ENCODE measurements around the gene CLEC4F. TPM values are rescaled to one million over a fixed set of nuclear protein-coding genes. Genes with fewer than 3 reads are reported as not detected.

Gene CLEC4F
- 0.10 TPM in 1 of 2 replicates, not detected in the other for total RNA-seq

GRCh38 chr2:70820499-70820898 lies at the start of gene CLEC4F:
CLEC4F (minus strand) TSS chr2:70820599; CDS start chr2:70820523, 76 bp downstream.
- intact Hi-C loops (cut with micrococcal nuclease): no loop called here

GRCh38 chr2:70868970-70869369 lies 48.6 kb upstream of the CLEC4F start:
- H3K27ac Mint-ChIP-seq: no peak overlapping the region
- no peaks in the 10 kb centered on the region for H3K36me3 Mint-ChIP-seq (ENCODE audit: low read depth)
- peaks cover 7% of the 10 kb centered on the region for H3K4me1 Mint-ChIP-seq (ENCODE audit: low read depth)
- peaks cover 6% of the 10 kb centered on the region for H3K27me3 Mint-ChIP-seq (ENCODE audit: insufficient read depth)
- H3K9me3 Mint-ChIP-seq: no peaks in the 10 kb centered on the region
- intact Hi-C loops (cut with micrococcal nuclease): loop anchor here (10.0 kb wide), 1 partner anchor 564 kb away; the partner anchor contains the start of gene FAM136A
- H3K4me3 Mint-ChIP-seq: no peak overlapping the region
- no peak for DNase-seq (ENCODE audit: low spot score)

More at GRCh38 chr2:70820499-70820898, at the start of gene CLEC4F:
- H3K27ac Mint-ChIP-seq: no peak within 1 kb of the TSS
- H3K9me3 Mint-ChIP-seq: no peaks in the 10 kb centered on the region
- no peak within 1 kb of the TSS for H3K4me3 Mint-ChIP-seq
- H3K4me1 Mint-ChIP-seq (ENCODE audit: low read depth): peaks cover 22% of the 10 kb centered on the region
- H3K27me3 Mint-ChIP-seq (ENCODE audit: insufficient read depth): no peaks in the 10 kb centered on the region
- no peaks in the 10 kb centered on the region for H3K36me3 Mint-ChIP-seq (ENCODE audit: low read depth)
- DNase-seq (ENCODE audit: low spot score): no peak

GRCh38 chr2:70861777-70862625 lies 41.6 kb upstream of the CLEC4F start:
- Mint-ChIP-seq H3K27ac (no peak overlapping the region), H3K4me1 (ENCODE audit: low read depth) (peaks cover 6% of the 10 kb centered on the region), H3K27me3 (ENCODE audit: insufficient read depth) (peaks cover 14% of the 10 kb centered on the region), H3K36me3 (ENCODE audit: low read depth) (no peaks in the 10 kb centered on the region), H3K4me3 (peak overlapping the region; percentile 8), H3K9me3 (no peaks in the 10 kb centered on the region)
- intact Hi-C loops (cut with micrococcal nuclease): loop anchor here (1.0 to 10.0 kb wide), 5 partner anchors 11 to 557 kb away; partner anchors contain the start of gene FAM136A
- peak; percentile 67 for DNase-seq (ENCODE audit: low spot score)

- intact Hi-C loops (cut with micrococcal nuclease): no loop called here
- Mint-ChIP-seq H3K4me3 (no peak overlapping the region), H3K36me3 (ENCODE audit: low read depth) (no peaks in the 10 kb centered on the region), H3K4me1 (ENCODE audit: low read depth) (peaks cover 23% of the 10 kb centered on the region), H3K9me3 (no peaks in the 10 kb centered on the region), H3K27me3 (ENCODE audit: insufficient read depth) (peaks cover 8% of the 10 kb centered on the region), H3K27ac (no peak overlapping the region)
- no peak for DNase-seq (ENCODE audit: low spot score)
Measured at GRCh38 chr2:70855667-70856066, 35.3 kb upstream of the CLEC4F start.

GRCh38 chr2:70854411-70854810 lies 34.0 kb upstream of the CLEC4F start:
- no peak overlapping the region for H3K27ac Mint-ChIP-seq
- no peak overlapping the region for H3K4me3 Mint-ChIP-seq
- no peaks in the 10 kb centered on the region for H3K36me3 Mint-ChIP-seq (ENCODE audit: low read depth)
- DNase-seq (ENCODE audit: low spot score): no peak
- H3K4me1 Mint-ChIP-seq (ENCODE audit: low read depth): peaks cover 26% of the 10 kb centered on the region
- peaks cover 1% of the 10 kb centered on the region for H3K27me3 Mint-ChIP-seq (ENCODE audit: insufficient read depth)
- intact Hi-C loops (cut with micrococcal nuclease): no loop called here
- no peaks in the 10 kb centered on the region for H3K9me3 Mint-ChIP-seq

GRCh38 chr2:70852824-70853223 lies 32.4 kb upstream of the CLEC4F start:
- intact Hi-C loops (cut with micrococcal nuclease): no loop called here
- Mint-ChIP-seq H3K36me3 (ENCODE audit: low read depth) (no peaks in the 10 kb centered on the region), H3K4me1 (ENCODE audit: low read depth) (peaks cover 26% of the 10 kb centered on the region), H3K4me3 (no peak overlapping the region), H3K9me3 (no peaks in the 10 kb centered on the region), H3K27ac (no peak overlapping the region), H3K27me3 (ENCODE audit: insufficient read depth) (no peaks in the 10 kb centered on the region)
- no peak for DNase-seq (ENCODE audit: low spot score)

GRCh38 chr2:70851704-70852103 lies 31.3 kb upstream of the CLEC4F start:
- intact Hi-C loops (cut with micrococcal nuclease): loop anchor here (1.0 to 2.0 kb wide), 2 partner anchors 10 to 25 kb away; no protein-coding TSS in a partner anchor
- H3K27ac Mint-ChIP-seq: peak overlapping the region; percentile 32
- peak overlapping the region; percentile 23 for H3K4me3 Mint-ChIP-seq
- H3K36me3 Mint-ChIP-seq (ENCODE audit: low read depth): no peaks in the 10 kb centered on the region
- peaks cover 26% of the 10 kb centered on the region for H3K4me1 Mint-ChIP-seq (ENCODE audit: low read depth)
- peaks cover 1% of the 10 kb centered on the region for H3K27me3 Mint-ChIP-seq (ENCODE audit: insufficient read depth)
- DNase-seq (ENCODE audit: low spot score): peak; percentile 32
- H3K9me3 Mint-ChIP-seq: peaks cover 5% of the 10 kb centered on the region

- H3K4me1 Mint-ChIP-seq (ENCODE audit: low read depth): peaks cover 26% of the 10 kb centered on the region
- H3K36me3 Mint-ChIP-seq (ENCODE audit: low read depth): no peaks in the 10 kb centered on the region
Measured at GRCh38 chr2:70850925-70851324, 30.5 kb upstream of the CLEC4F start.

GRCh38 chr2:70842401-70842800 lies 22.0 kb upstream of the CLEC4F start:
- H3K4me1 Mint-ChIP-seq (ENCODE audit: low read depth): no peaks in the 10 kb centered on the region
- H3K4me3 Mint-ChIP-seq: no peak overlapping the region
- H3K27me3 Mint-ChIP-seq (ENCODE audit: insufficient read depth): peaks cover 10% of the 10 kb centered on the region
- intact Hi-C loops (cut with micrococcal nuclease): no loop called here
- H3K9me3 Mint-ChIP-seq: peaks cover 13% of the 10 kb centered on the region
- no peak overlapping the region for H3K27ac Mint-ChIP-seq
- H3K36me3 Mint-ChIP-seq (ENCODE audit: low read depth): peaks cover 2% of the 10 kb centered on the region
- DNase-seq (ENCODE audit: low spot score): no peak

More at GRCh38 chr2:70850925-70851324, 30.5 kb upstream of the CLEC4F start:
- intact Hi-C loops (cut with micrococcal nuclease): loop anchor here (1.0 to 2.0 kb wide), 2 partner anchors 10 to 24 kb away; no protein-coding TSS in a partner anchor
- H3K4me3 Mint-ChIP-seq: no peak overlapping the region
- peaks cover 5% of the 10 kb centered on the region for H3K9me3 Mint-ChIP-seq
- H3K27me3 Mint-ChIP-seq (ENCODE audit: insufficient read depth): peaks cover 1% of the 10 kb centered on the region
- no peak overlapping the region for H3K27ac Mint-ChIP-seq
- no peak for DNase-seq (ENCODE audit: low spot score)

- Mint-ChIP-seq H3K9me3 (peaks cover 6% of the 10 kb centered on the region), H3K4me3 (no peak overlapping the region), H3K27ac (no peak overlapping the region), H3K4me1 (ENCODE audit: low read depth) (no peaks in the 10 kb centered on the region), H3K36me3 (ENCODE audit: low read depth) (no peaks in the 10 kb centered on the region), H3K27me3 (ENCODE audit: insufficient read depth) (peaks cover 2% of the 10 kb centered on the region)
- intact Hi-C loops (cut with micrococcal nuclease): no loop called here
- no peak for DNase-seq (ENCODE audit: low spot score)
Measured at GRCh38 chr2:70837980-70838925, 17.9 kb upstream of the CLEC4F start.

- Mint-ChIP-seq H3K9me3 (no peaks in the 10 kb centered on the region), H3K27me3 (ENCODE audit: insufficient read depth) (no peaks in the 10 kb centered on the region), H3K4me1 (ENCODE audit: low read depth) (no peaks in the 10 kb centered on the region), H3K36me3 (ENCODE audit: low read depth) (no peaks in the 10 kb centered on the region), H3K4me3 (no peak within 1 kb of the TSS), H3K27ac (no peak within 1 kb of the TSS)
- no peak for DNase-seq (ENCODE audit: low spot score)
- intact Hi-C loops (cut with micrococcal nuclease): no loop called here
Measured at GRCh38 chr2:70835643-70836042, 15.2 kb upstream of the CLEC4F start, which contains the start of gene CD207. CD207 (minus strand) TSS chr2:70835816; CDS start chr2:70835776, 40 bp downstream.

GRCh38 chr2:70834881-70835280 lies 14.5 kb upstream of the CLEC4F start:
- Mint-ChIP-seq H3K27ac (no peak overlapping the region), H3K9me3 (no peaks in the 10 kb centered on the region), H3K27me3 (ENCODE audit: insufficient read depth) (no peaks in the 10 kb centered on the region), H3K36me3 (ENCODE audit: low read depth) (no peaks in the 10 kb centered on the region), H3K4me3 (no peak overlapping the region), H3K4me1 (ENCODE audit: low read depth) (no peaks in the 10 kb centered on the region)
- no peak for DNase-seq (ENCODE audit: low spot score)
- intact Hi-C loops (cut with micrococcal nuclease): no loop called here

All from activated T-helper 1 cell treated with anti-CD3 and anti-CD28 coated beads, Interleukin-12 subunit alpha, Interleukin-12 subunit beta, Interleukin-2, Interleukin-4 antibody, amounts not matched to agents 30 ng/mL and 10 ng/mL and 1 ng/mL, durations not matched to agents 14 hours and 24 hours and 36 hours (primary cell).